Pancreas (tissue), 10 donors: ENCODE measurements around the gene RHOD. TPM values are rescaled to one million over a fixed set of nuclear protein-coding genes. Genes with fewer than 3 reads are reported as not detected.
A peak's percentile ranks its signal among the peaks of the same experiment; 100 is the strongest.

Experiments
- ATAC-seq, 4 donors: fragments of 200-7000 bp; cut with Tn5 transposase; one replicate each; pipeline versions ENCODE4 v1.8.0 to v1.9.1; 2020; ENCODE audit warnings: mild to moderate bottlenecking in 4 of 4, moderate library complexity in 4 of 4
- DNase-seq, 6 donors: peaks; one replicate each; pipeline ENCODE4 v3.0.0-alpha.2; 2020
- FAIRE-seq: peaks from 2 replicates; lab custom pipeline; 2012; peaks lifted over from hg19 to GRCh38; lab: Jason Lieb, UNC
- H3K27ac ChIP-seq, 4 donors: fragments of 200-600 bp; sonication (generic); 1 replicate in 3 of 4; 2 replicates in 1 of 4; pipeline versions ENCODE4 v1.5.0 to v1.8.0; 2020
- H3K27me3 ChIP-seq, 4 donors: fragments of 200-600 bp; one replicate each; pipeline ENCODE4 v1.8.0; 2021
- H3K36me3 ChIP-seq, 3 donors: fragments of 200-600 bp; sonication (generic) in 1 of 3; one replicate each; pipeline versions ENCODE4 v1.5.0 to v1.8.0; 2020 to 2021
- H3K4me1 ChIP-seq, 3 donors: fragments of 200-600 bp; one replicate each; pipeline ENCODE4 v1.8.0; 2021
- H3K4me3 ChIP-seq, 4 donors: fragments of 200-600 bp; sonication (generic) in 2 of 4; one replicate each; pipeline versions ENCODE4 v1.5.0 to v1.8.0; 2020 to 2021
- H3K9me3 ChIP-seq, 4 donors: fragments of 200-600 bp; one replicate each; pipeline ENCODE4 v1.8.0; 2021
- WGBS, 2 donors: extraction: QIAGEN DNeasy Blood & Tissue Kit; methylation state at CpG; one replicate each; pipeline ENCODE4 v1.1.7; 2013; 5-methylcytosine and 5-hydroxymethylcytosine counted together
- intact Hi-C, 3 donors: fragments of 100-400 bp; cut with DNase I; formaldehyde crosslinking; loops; one replicate each; pipeline versions ENCODE4 v1.11.1 to v1.14.2; 2022
- polyA plus RNA-seq, 2 donors: library from polyadenylated mRNA; stranded (reverse); fragments of 200-250 nt; gene quantifications; one replicate each; pipeline ENCODE4 v1.2.3, GENCODE V29; 2013
- total RNA-seq, 6 donors: library from RNA; stranded (reverse); fragmentation: NEBNext Ultra II Directional in 4 of 6; extraction: Animal tissue kit (Norgen Biotek cat#: 25700) in 4 of 6; gene quantifications; one replicate each; pipeline versions ENCODE4 v1.2.1 to v1.2.4, GENCODE V29; 2021 to 2023
- TF ChIP-seq, protein P1 (sequence below), 4 donors: fragments of 200-600 bp; sonication (generic) in 3 of 4; IDR thresholded peaks; one replicate each; pipeline versions ENCODE4 v1.5.0 to v1.8.0; 2021; ENCODE audit warnings: antibody characterized with exemption in 4 of 4
- donor health status: healthy with polysubstance abuse.
- donor health status: DM: no; HTN: no; CAD: no; lungs with moderate emphysema.
- donor health status: DM: no; HTN: no; CAD: no.
- donor health status: control.
- donor health status: control.
- donor health status: Bipolar disorder and iron deficiency.
- donor health status: DM: yes; HTN: yes; CAD: no.
- donor health status: DM: no; HTN: no; CAD: no.
- donor health status: DM: no; HTN: no; CAD: no.
- donor health status: DM: yes; HTN: yes; CAD: no.

Gene RHOD
- total and polyA plus RNA-seq, 8 donors: 14.9 to 45.8 (median 18.6) TPM

DNA sequence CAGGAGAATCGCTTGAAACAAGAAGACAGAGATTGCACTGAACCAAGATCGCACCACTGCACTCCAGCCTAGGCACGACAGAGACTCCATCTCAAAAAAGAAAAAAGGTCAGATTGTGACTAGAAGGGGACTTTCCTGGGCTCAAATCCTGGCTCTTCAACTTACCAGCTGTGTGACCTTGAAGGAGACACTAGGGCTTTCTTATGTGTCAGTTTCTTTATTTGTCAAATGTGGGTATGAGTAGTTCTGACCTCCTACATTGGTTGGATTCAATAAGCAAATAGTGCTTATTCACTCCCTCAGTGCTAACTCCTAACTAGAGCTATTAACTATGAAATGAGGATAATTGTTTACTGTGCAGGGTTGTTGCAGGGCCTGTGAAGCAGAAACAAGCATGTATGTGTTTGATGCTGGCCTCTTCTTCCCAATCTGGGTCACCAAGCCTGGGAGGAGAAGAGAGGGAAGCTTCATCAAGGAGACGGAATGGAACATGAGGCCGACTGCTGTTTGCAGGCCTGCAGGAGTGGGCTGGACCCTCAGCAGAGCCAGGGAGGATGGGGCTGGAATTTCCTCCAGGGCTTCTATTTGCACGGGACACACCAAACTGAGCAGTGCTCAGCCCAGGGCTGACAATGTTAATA, 22.5 kb downstream of the RHOD start:
- TF ChIP-seq, protein P1, sequence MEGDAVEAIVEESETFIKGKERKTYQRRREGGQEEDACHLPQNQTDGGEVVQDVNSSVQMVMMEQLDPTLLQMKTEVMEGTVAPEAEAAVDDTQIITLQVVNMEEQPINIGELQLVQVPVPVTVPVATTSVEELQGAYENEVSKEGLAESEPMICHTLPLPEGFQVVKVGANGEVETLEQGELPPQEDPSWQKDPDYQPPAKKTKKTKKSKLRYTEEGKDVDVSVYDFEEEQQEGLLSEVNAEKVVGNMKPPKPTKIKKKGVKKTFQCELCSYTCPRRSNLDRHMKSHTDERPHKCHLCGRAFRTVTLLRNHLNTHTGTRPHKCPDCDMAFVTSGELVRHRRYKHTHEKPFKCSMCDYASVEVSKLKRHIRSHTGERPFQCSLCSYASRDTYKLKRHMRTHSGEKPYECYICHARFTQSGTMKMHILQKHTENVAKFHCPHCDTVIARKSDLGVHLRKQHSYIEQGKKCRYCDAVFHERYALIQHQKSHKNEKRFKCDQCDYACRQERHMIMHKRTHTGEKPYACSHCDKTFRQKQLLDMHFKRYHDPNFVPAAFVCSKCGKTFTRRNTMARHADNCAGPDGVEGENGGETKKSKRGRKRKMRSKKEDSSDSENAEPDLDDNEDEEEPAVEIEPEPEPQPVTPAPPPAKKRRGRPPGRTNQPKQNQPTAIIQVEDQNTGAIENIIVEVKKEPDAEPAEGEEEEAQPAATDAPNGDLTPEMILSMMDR (IDR thresholded peaks at IDR 0.05): no peak
- Histone ChIP-seq H3K4me3 (no peak overlapping the region), H3K27me3 (no peaks in the 10 kb centered on the region), H3K9me3 (no peaks in the 10 kb centered on the region), H3K27ac (no peak overlapping the region), H3K36me3 (no peaks in the 10 kb centered on the region), H3K4me1 (peaks cover 0 to 3% (median 0%) of the 10 kb centered on the region in 3 donors)
- intact Hi-C loops: no loop called here
- FAIRE-seq (no peak), DNase-seq (no peak), ATAC-seq (no peak)
- WGBS, 2 donors: 83 to 84% methylated on average over 6 of the region's 6 CpGs

DNA sequence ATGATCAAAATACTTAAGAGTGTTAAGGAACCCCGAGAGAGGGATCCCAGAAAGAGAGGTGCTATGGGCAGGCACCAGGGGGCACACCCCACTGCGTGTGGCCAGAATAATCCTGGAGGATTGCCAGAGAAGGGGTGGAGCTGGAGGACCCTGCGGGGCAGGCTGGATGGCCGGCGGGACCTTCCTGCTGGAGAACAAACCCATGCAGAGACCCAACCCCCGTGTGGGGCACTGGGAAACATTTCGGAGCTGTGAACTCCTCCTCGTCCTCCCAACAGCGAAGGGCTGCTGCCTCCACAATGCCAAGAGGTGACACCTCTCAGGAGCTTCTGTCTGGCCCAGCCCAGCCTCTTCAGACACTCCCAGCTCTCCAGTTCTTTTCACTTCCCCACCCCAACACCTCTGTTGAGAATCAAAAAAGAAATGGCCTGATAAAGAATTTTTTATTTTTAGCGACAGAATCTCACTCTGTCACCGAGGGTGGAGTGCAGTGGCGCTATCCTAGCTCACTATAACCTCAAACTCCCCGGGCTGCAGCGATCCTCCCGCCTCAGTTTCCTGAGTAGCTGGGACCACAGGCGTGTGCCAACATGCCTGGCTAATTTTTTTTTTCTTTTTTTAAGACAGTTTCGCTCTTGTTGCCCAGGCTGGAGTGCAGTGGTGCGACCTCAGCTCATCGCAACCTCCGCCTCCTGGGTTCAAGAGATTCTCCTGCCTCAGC, 25.6 kb downstream of the RHOD start:
- no peaks in the 10 kb centered on the region for H3K36me3 ChIP-seq
- no peak for FAIRE-seq
- H3K27ac ChIP-seq: no peak overlapping the region
- 50 to 52% methylated on average over 20 of the region's 20 CpGs for WGBS, 2 donors
- DNase-seq: no peak
- TF ChIP-seq, protein P1 (IDR thresholded peaks at IDR 0.05): no peak
- H3K9me3 ChIP-seq: no peaks in the 10 kb centered on the region
- no peaks in the 10 kb centered on the region for H3K27me3 ChIP-seq
- H3K4me3 ChIP-seq: peak overlapping the region in 1 of 4 donors; percentile 10
- H3K4me1 ChIP-seq: peaks cover 0 to 3% (median 0%) of the 10 kb centered on the region in 3 donors
- intact Hi-C loops: loop anchor here in 1 of 3 donors (10.0 kb wide), 1 partner anchor 233 kb away; no protein-coding TSS in a partner anchor
- ATAC-seq: peak in 2 of 4 donors; percentile 14 to 20

DNA sequence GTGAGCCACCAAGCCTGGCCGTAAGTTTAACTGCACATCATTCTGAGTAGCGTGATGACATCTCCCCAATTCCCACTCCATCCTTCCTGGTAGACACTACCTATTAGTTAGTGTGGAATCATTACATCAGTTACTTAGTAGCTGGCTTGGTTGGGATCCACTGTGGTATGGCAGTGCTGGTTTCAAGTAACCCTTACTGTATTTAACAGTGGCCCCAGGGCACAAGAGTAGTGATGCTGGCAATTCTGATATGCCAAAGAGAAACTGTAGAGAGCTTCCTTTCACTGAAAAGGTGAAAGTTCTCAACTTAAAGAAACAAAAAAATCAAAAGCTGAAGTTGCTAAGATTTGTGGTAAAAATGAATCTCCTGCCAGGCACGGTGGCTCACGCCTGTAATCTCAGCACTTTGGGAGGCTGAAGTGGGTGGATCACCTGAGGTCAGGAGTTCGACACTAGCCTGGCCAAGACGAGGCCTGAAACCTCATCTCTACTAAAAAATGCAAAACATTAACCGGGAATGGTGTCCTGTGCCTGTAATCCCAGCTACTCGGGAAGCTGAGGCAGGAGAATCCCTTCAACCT, 27.2 kb downstream of the RHOD start:
- Histone ChIP-seq H3K36me3 (no peaks in the 10 kb centered on the region), H3K9me3 (no peaks in the 10 kb centered on the region), H3K27me3 (no peaks in the 10 kb centered on the region), H3K4me1 (peaks cover 0 to 3% (median 0%) of the 10 kb centered on the region in 3 donors), H3K4me3 (no peak overlapping the region), H3K27ac (no peak overlapping the region)
- intact Hi-C loops: loop anchor here in 1 of 3 donors (10.0 kb wide), 1 partner anchor 231 kb away; no protein-coding TSS in a partner anchor
- no peak for ATAC-seq
- 89% methylated on average over 8 of the region's 8 CpGs for WGBS, 2 donors
- no peak for FAIRE-seq
- no peak for DNase-seq
- TF ChIP-seq, protein P1 (IDR thresholded peaks at IDR 0.05): no peak

DNA sequence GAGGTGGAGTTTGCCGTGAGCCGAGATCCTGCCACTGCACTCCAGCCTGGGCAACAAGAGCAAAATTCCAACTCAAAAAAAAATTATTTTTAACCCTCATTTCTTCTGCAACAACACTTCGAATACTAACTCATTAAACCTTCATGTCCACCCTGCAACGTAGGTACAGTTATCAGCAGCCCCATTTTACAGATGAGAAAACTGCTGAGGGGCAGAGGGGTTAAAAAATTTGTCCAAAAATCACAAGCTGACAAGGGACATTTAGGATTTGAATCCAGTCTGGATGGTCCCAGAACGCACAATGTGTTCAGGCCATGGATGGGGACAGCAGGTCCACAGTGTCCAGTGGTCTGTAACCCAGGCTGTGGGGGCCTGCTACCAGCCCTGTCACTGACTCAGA, 29.0 kb downstream of the RHOD start:
- no peak overlapping the region for H3K4me3 ChIP-seq
- intact Hi-C loops: loop anchor here in 1 of 3 donors (10.0 kb wide), 1 partner anchor 229 kb away; no protein-coding TSS in a partner anchor
- peaks cover 0 to 3% (median 0%) of the 10 kb centered on the region in 3 donors for H3K4me1 ChIP-seq
- DNase-seq: no peak
- no peaks in the 10 kb centered on the region for H3K9me3 ChIP-seq
- TF ChIP-seq, protein P1 (IDR thresholded peaks at IDR 0.05): no peak
- no peaks in the 10 kb centered on the region for H3K27me3 ChIP-seq
- FAIRE-seq: no peak
- ATAC-seq: no peak
- no peaks in the 10 kb centered on the region for H3K36me3 ChIP-seq
- H3K27ac ChIP-seq: no peak overlapping the region
- 89 to 96% methylated on average over 5 of the region's 5 CpGs for WGBS, 2 donors
